WI38 (cell line): Measurements from ENCODE around the gene TMEM151A.
A peak's percentile ranks its signal among the peaks of the same experiment; 100 is the strongest.

Experiments
- H3K4me3 ChIP-seq: 2 replicates; pipeline ENCODE4 v1.5.1; 2011; ENCODE audit warnings: low read depth, mild to moderate bottlenecking, control low read depth, low read length
- CTCF ChIP-seq: IDR thresholded peaks from 2 replicates; pipeline ENCODE4 v1.5.1; 2012; ENCODE audit warnings: low read depth, mild to moderate bottlenecking, control low read depth, low read length

TMEM151A gene

DNA sequence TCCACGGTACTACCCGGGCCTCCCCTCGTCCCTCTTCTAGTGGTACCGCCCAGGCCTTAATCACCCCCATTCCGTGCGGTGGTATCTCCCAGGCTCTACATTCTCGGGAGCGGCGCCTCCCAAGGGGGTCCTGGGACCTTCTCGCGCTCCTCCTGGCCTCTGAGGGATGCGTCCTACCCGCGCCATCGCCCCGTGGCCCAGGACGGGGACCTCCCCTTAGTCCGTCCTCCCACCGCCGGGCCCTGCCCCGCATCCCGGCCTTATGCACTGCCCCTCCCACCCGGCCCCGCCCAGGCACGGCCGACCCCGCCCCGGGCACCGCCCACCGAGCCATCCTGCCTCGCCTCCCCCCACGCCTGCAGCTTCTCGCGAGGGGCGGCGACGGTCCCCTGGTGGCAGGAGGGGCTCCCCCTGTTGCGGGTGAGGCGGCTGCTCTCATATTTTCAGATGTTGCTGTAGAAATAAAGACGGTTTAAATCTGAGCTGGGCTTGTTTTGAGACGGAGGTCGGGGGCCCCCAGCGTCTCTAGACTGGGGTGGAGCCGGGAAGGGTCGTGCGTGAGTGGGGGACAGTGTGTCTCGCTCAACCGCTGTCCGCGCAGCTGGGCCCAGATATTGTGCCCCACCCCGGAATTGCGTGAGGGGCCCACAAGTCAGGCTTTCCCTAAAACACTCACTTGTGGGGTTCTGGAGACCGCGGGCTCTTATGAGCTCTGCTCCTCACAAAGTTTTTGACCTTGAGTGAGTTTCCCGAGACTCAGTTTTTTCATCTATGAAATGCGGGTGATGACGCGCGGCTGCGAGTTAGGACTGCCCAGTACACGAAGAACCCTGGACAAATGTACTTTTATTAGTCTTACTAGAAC lies 24.1 kb upstream of the TMEM151A start:
- no peak for TF ChIP-seq CTCF

GRCh38 chr11:66268244-66268951 lies 23.3 kb upstream of the TMEM151A start, which contains the start of gene RAB1B:
Gene RAB1B (plus strand): TSS chr11:66268639. CDS start chr11:66268680, 41 bp downstream.
- no peak for TF ChIP-seq CTCF
- peak within 1 kb of the TSS; percentile 98 for H3K4me3 ChIP-seq

More for the DNA sequence above, 24.1 kb upstream of the TMEM151A start:
- H3K4me3 ChIP-seq, result peak overlapping the region; percentile 98

DNA sequence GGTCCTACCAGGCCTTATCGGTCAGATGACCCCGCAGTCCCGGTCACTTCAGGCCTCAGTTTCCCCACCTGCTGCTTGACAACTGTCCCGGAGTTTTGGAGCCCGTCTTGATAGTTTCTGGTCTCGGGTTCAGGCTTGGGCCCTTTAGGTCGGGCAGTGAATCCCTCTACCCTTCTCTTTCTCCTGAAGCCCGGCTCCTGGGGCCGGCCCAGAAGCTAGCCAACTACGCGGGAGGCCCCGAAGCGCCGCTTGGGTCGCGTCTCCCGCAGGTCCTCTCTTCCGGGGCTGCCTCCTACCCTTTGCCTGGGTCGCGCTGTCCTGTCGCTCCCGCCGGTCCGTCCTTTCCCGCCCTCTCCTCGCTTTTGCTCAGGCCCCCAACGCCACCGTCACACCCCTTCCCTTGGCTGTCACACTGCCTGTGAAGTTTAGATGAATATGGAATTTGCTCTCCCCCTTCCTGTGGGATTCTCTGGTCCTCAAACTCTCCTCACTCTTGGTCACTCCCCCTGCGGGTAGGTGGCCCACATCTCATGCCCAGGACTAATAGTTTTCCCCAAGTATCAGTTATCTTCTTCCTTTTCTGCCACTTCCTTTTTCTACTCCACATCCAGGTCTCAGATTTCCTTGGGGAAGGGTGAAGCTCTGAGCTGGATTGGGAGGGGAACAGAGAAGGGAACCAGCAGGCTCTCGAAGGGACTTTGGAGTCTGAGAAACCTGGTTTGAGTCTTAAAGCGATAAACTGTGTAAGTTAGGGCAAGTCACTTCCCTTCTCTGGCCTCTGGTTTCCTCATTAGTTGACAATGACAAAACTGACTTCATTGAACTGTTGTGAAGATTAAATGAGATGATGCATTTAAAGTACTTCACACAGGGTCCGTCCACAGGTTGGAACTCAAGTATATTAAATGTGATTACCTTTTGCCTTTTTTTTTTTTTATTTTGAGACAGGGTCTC lies 22.5 kb upstream of the TMEM151A start:
- peak overlapping the region; percentile 98 for H3K4me3 ChIP-seq
- TF ChIP-seq CTCF, result 0 out of 2 replicates have a peak, but pooled peaks have one; percentile 15

GRCh38 chr11:66271816-66272215 lies 19.9 kb upstream of the TMEM151A start:
- no peak for TF ChIP-seq CTCF
- no peak overlapping the region for H3K4me3 ChIP-seq

- no peak overlapping the region for H3K4me3 ChIP-seq
- TF ChIP-seq CTCF, result no peak
Measured at GRCh38 chr11:66272596-66272995, 19.1 kb upstream of the TMEM151A start.

GRCh38 chr11:66274219-66274618 lies 17.5 kb upstream of the TMEM151A start:
- no peak overlapping the region for H3K4me3 ChIP-seq
- TF ChIP-seq CTCF, result no peak
